MCF 10A (cell line): ENCODE measurements around the gene MYOM1. TPM values are rescaled to one million over a fixed set of nuclear protein-coding genes. Genes with fewer than 3 reads are reported as not detected.

ENCODE experiments used
- BruUV-seq: library from RNA; stranded (reverse); fragments of 400-500 nt; replicated peaks from 2 replicates; lab custom pipeline; 2021; lab: Mats Ljungman, UMichigan
- CTCF ChIA-PET: fragments of 300-600 bp; sonication (Branson Sonifier 250); formaldehyde crosslinking; extraction: SDS; loops from one replicate; lab custom pipeline; 2021; ENCODE audit warnings: antibody characterized with exemption, inconsistent platforms; lab: Yijun Ruan, JAX
- POLR2A ChIA-PET: fragments of 300-600, 350-650 bp; sonication (Branson Sonifier 250); formaldehyde crosslinking; extraction: SDS; loops from one replicate; lab custom pipeline; 2020; ENCODE audit warnings: antibody characterized with exemption, inconsistent platforms; lab: Yijun Ruan, JAX
- DNase-seq: peaks from one replicate; pipeline ENCODE4 v3.0.0-alpha.2; 2018; ENCODE audit not compliant: unreplicated experiment
- H3K27ac Mint-ChIP-seq: one replicate; pipeline ENCODE4 v1.8.0; 2022; ENCODE audit warnings: mild to moderate bottlenecking, low read depth, mixed read lengths; ENCODE audit not compliant: unreplicated experiment
- H3K27me3 Mint-ChIP-seq: one replicate; pipeline ENCODE4 v1.8.0; 2022; ENCODE audit warnings: mixed read lengths; ENCODE audit not compliant: insufficient read depth, unreplicated experiment
- H3K36me3 Mint-ChIP-seq: one replicate; pipeline ENCODE4 v1.8.0; 2022; ENCODE audit warnings: mild to moderate bottlenecking, moderate library complexity, mixed read lengths; ENCODE audit not compliant: insufficient read depth, unreplicated experiment
- H3K4me1 Mint-ChIP-seq: one replicate; pipeline ENCODE4 v1.8.0; 2022; ENCODE audit warnings: mixed read lengths; ENCODE audit not compliant: insufficient read depth, unreplicated experiment
- H3K4me3 Mint-ChIP-seq: one replicate; pipeline ENCODE4 v1.8.0; 2022; ENCODE audit warnings: mild to moderate bottlenecking, moderate library complexity, mixed read lengths; ENCODE audit not compliant: unreplicated experiment
- H3K9me3 Mint-ChIP-seq: one replicate; pipeline ENCODE4 v1.8.0; 2022; ENCODE audit warnings: mixed read lengths; ENCODE audit not compliant: unreplicated experiment
- intact Hi-C: fragments of 100-400 bp; cut with micrococcal nuclease; formaldehyde crosslinking; loops from 2 replicates; pipeline ENCODE4 v1.14.1; 2022
- total RNA-seq: library from RNA; stranded (reverse); gene quantifications from 2 replicates; pipeline ENCODE4 v1.2.3, GENCODE V29; 2022
- TF ChIP-seq, protein P1 (sequence below): fragments of 200-600 bp; IDR thresholded peaks from one replicate; pipeline ENCODE4 v1.8.0; 2022; ENCODE audit warnings: antibody characterized with exemption, mild to moderate bottlenecking; ENCODE audit not compliant: unreplicated experiment

MYOM1 gene
- total RNA-seq, 1 experiment from 2014 or later: 0.21 TPM

DNA sequence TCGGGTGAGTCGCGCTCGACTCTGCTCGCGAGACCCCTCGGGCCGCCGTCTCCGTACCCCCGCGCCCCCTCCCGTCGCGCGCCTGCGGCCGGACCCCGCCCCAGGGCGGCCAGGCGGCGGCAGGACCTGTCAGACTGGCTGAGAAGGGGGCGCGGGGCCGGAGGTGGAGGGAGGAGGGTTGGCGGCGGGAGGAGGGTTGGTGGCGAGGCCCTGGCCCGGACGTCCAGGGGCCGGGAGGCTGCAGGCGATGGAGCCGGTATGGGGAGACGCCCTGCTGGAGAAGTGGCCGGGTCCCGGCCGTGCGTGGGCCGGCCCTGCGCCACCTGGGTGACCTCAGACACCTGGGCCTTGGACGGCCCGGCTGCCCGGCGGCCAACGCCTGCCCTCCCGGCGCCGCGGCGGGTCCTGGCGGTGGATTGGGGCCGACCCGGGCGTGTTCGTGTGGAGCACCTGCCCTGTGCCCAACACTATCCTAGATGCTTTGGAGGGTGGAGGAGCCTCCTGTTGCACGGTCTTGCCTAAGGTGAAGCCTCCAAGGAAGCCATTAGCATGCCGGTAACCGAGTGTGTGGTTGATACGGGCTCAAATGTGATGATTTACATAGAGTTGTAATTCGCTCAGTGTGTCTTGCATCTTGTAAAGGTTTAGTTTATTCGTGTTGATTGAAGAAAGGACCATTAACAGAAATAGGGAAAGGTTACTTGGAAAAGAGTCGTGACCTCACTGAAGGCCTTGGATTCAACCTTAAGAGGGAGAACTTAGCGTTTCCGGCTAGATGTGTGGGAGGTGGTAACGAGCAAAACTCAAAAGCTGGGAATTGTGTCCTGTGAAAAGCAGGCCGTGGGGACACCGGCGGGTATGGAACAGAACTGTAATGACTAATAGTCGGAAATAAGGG is 42.7 kb upstream of the MYOM1 start:
- POLR2A ChIA-PET: interaction anchor here (0.6 to 5.3 kb wide), 35 partner anchors 8 to 724 kb away, joined by 3 to 250 read pairs (median 7); partner anchors contain the start of genes MYL12A, SMCHD1 and TGIF1
- H3K4me3 Mint-ChIP-seq: peak overlapping the region; percentile 80
- CTCF ChIA-PET: interaction anchor here (1.3 kb wide), 1 partner anchor 323 kb away, joined by 4 read pairs; no protein-coding TSS in a partner anchor
- no peak for DNase-seq
- H3K27ac Mint-ChIP-seq: peak overlapping the region; percentile 82
- H3K27me3 Mint-ChIP-seq: no peaks in the 10 kb centered on the region
- intact Hi-C loops: loop anchor here (5.0 kb wide), 1 partner anchor 330 kb away; no protein-coding TSS in a partner anchor
- H3K36me3 Mint-ChIP-seq: peaks cover 22% of the 10 kb centered on the region
- TF ChIP-seq, protein P1, sequence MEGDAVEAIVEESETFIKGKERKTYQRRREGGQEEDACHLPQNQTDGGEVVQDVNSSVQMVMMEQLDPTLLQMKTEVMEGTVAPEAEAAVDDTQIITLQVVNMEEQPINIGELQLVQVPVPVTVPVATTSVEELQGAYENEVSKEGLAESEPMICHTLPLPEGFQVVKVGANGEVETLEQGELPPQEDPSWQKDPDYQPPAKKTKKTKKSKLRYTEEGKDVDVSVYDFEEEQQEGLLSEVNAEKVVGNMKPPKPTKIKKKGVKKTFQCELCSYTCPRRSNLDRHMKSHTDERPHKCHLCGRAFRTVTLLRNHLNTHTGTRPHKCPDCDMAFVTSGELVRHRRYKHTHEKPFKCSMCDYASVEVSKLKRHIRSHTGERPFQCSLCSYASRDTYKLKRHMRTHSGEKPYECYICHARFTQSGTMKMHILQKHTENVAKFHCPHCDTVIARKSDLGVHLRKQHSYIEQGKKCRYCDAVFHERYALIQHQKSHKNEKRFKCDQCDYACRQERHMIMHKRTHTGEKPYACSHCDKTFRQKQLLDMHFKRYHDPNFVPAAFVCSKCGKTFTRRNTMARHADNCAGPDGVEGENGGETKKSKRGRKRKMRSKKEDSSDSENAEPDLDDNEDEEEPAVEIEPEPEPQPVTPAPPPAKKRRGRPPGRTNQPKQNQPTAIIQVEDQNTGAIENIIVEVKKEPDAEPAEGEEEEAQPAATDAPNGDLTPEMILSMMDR: no peak
- peaks cover 49% of the 10 kb centered on the region for H3K4me1 Mint-ChIP-seq
- no peaks in the 10 kb centered on the region for H3K9me3 Mint-ChIP-seq
- TSS peak; percentile 42 for BruUV-seq

DNA sequence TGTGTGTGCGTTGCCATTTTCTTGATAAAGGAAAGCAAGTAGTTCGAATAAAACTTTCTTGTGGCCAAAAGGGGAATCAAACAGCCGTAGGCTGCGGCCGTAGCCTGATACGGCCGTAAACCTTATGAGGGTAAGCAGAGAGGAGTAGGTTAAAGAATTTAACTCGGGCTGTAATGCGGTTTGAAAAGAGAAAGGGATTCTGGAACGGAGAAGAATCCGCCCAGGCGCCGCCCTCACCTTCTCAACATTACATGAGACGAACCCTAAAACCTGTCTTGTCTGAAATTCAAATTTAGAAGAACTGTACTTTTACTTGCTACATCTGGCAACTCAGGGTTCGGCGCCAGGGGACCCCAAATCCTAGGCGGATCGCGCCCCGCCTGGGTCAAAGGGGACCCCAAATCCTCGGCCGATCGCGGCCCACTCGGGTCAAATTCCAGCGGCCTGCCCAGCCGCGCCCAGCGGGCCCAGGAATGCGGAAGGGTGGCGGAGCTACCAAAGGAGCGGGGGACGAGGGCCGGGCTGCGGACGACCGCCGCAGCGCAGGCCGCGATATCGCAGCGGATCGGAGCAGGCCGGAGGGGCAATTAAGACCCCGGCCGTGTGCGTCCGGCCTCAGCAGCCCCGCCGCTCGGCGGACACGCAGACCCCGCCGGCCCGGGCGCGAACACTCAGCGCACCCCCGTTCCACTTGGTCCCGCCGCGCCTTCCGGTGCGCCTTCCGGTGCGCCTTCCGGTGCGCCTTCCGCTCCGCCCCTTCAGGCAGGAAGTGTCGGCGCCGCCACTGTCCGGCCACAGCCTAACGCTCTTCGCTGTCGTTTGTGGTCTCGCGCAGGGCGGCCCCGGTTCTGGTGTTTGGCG is 41.8 kb upstream of the MYOM1 start, which contains the start of gene MYL12B:
TSS of gene MYL12B (plus strand) at position 761 of the 861 bp plus-strand sequence. CDS start 10,766 bp downstream, outside the sequence.
- TSS peak; percentile 90 for BruUV-seq
- Mint-ChIP-seq H3K4me3 (peak within 1 kb of the TSS; percentile 80), H3K27me3 (no peaks in the 10 kb centered on the region), H3K9me3 (no peaks in the 10 kb centered on the region), H3K36me3 (peaks cover 30% of the 10 kb centered on the region), H3K27ac (peak within 1 kb of the TSS; percentile 82), H3K4me1 (peaks cover 43% of the 10 kb centered on the region)
- TF ChIP-seq, protein P1: no peak
- ChIA-PET POLR2A (interaction anchor here (0.6 to 3.5 kb wide), 26 partner anchors 9 to 725 kb away, joined by 3 to 250 read pairs (median 4); partner anchors contain the start of genes MYL12A, SMCHD1 and TGIF1), CTCF (interaction anchor here (1.1 kb wide), 1 partner anchor 9 kb away, joined by 5 read pairs; no protein-coding TSS in a partner anchor)
- peak; percentile 78 for DNase-seq
- intact Hi-C loops: loop anchor here (5.0 kb wide), 1 partner anchor 331 kb away; no protein-coding TSS in a partner anchor

DNA sequence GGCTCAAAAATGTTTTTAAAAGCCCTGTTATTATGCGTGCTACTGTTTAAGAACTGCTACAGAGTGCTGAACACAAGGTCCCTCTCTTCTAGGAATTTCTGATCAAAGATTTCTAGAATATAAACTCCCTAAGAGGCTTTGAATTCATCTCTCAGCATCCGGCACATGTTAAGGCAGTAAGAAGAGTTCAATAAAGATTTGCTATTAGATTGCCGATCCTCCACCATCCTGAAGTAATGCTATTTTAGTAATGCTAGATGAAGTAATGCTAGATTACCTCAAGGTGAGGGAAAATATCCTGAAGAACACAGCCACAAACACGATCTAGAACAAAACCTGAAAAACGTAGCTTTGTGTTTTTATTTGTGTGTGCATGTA is 41.2 kb upstream of the MYOM1 start:
- H3K36me3 Mint-ChIP-seq: peaks cover 37% of the 10 kb centered on the region
- DNase-seq: no peak
- peak overlapping the region; percentile 80 for H3K4me3 Mint-ChIP-seq
- no peaks in the 10 kb centered on the region for H3K27me3 Mint-ChIP-seq
- intact Hi-C loops: loop anchor here (5.0 kb wide), 1 partner anchor 331 kb away; no protein-coding TSS in a partner anchor
- H3K27ac Mint-ChIP-seq: peak overlapping the region; percentile 82
- no TSS peak for BruUV-seq
- peaks cover 42% of the 10 kb centered on the region for H3K4me1 Mint-ChIP-seq
- ChIA-PET POLR2A (interaction anchor here (0.6 to 3.5 kb wide), 25 partner anchors 9 to 726 kb away, joined by 3 to 250 read pairs (median 4); partner anchors contain the start of genes MYL12A, SMCHD1 and TGIF1), CTCF (interaction anchor here (1.1 kb wide), 1 partner anchor 9 kb away, joined by 5 read pairs; no protein-coding TSS in a partner anchor)
- TF ChIP-seq, protein P1: no peak
- H3K9me3 Mint-ChIP-seq: no peaks in the 10 kb centered on the region
